GM12891 (cell line): ENCODE measurements around the gene IQGAP2.

ENCODE experiments used
- POLR2A ChIP-seq: IDR thresholded peaks from 2 replicates; pipeline ENCODE4 v1.6.1; 2011; ENCODE audit warnings: low read depth, low read length, control low read depth
- POLR2AphosphoS5 ChIP-seq: IDR thresholded peaks from 2 replicates; pipeline ENCODE4 v1.6.1; 2011; ENCODE audit warnings: low read depth, low read length, control low read depth
- TAF1 ChIP-seq: IDR thresholded peaks from 2 replicates; pipeline ENCODE4 v1.6.1; 2011; ENCODE audit warnings: low read depth, low read length, control low read depth

DNA sequence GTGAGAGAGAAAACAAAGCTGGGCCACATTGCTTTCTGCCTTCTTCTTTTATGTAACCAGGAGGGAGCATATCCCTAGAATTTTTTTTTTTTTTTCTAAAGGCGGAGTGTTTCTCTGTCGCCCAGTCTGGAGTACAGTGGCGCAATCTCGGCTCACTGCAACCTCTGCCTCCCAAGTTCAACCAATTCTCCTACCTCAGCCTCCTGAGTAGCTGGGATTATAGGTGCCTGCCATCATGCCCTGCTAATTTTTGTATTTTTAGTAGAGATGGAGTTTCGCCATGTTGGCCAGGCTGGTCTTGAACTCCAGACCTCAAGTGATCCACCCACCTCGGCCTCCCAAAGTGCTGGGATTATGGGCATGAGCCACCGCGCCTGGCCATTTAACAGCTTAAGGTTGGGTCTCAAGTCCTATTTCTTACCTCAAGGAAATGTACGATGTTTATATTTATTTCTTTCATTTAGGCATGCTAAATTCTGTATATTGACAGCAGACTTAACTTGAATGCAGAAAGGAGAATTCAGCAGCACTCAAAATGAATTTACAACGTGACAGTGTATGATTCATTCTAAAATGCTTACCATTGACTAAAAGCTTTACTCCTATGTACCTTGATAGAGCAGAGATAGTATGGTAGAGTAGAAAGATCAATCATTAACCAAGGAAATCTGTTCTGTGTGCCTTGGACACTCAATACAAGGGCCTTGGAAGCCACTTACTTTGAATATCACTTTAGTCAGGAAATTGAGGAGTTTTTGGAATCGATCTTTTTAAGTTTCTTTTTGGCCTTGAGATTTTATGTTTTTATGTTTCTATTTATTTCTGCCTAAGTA is 119.2 kb downstream of the IQGAP2 start:
- TF ChIP-seq POLR2A = no peak
- TF ChIP-seq POLR2AphosphoS5 = no peak
- TF ChIP-seq TAF1 = no peak
